Upper lobe of right lung (tissue), 1 donor: ENCODE results near the gene ZRANB3. TPM values are rescaled to one million over a fixed set of nuclear protein-coding genes. Genes with fewer than 3 reads are reported as not detected.

Experiments used
- ATAC-seq: fragments of 200-7000 bp; cut with Tn5 transposase; one replicate; pipeline ENCODE4 v1.9.1; 2020; ENCODE audit warnings: mild to moderate bottlenecking, moderate library complexity
- DNase-seq: peaks from one replicate; pipeline ENCODE4 v3.0.0-alpha.2; 2020
- H3K27ac ChIP-seq: fragments of 200-600 bp; one replicate; pipeline ENCODE4 v1.8.0; 2022
- H3K27me3 ChIP-seq: fragments of 200-600 bp; one replicate; pipeline ENCODE4 v1.8.0; 2022; ENCODE audit warnings: mild to moderate bottlenecking
- H3K36me3 ChIP-seq: fragments of 200-600 bp; one replicate; pipeline ENCODE4 v1.8.0; 2022
- H3K4me1 ChIP-seq: fragments of 200-600 bp; one replicate; pipeline ENCODE4 v1.8.0; 2022
- H3K4me3 ChIP-seq: fragments of 200-600 bp; one replicate; pipeline ENCODE4 v1.8.0; 2022; ENCODE audit warnings: mild to moderate bottlenecking
- H3K9me3 ChIP-seq: fragments of 200-600 bp; one replicate; pipeline ENCODE4 v1.8.0; 2022
- CTCF ChIP-seq: fragments of 200-600 bp; IDR thresholded peaks from one replicate; pipeline ENCODE4 v1.8.0; 2022; ENCODE audit warnings: antibody characterized with exemption
- intact Hi-C: fragments of 100-400 bp; cut with DNase I; formaldehyde crosslinking; loops from one replicate; pipeline ENCODE4 v1.11.0; 2022
- total RNA-seq: library from RNA; stranded (reverse); fragmentation: NEBNext Ultra II Directional; extraction: Animal tissue kit (Norgen Biotek cat#: 25700); gene quantifications from one replicate; pipeline ENCODE4 v1.2.1, GENCODE V29; 2021
- donor health status: DM: no; HTN: yes; CAD: no; lungs with severe emphysema.

The ZRANB3 gene
- total RNA-seq, 1 donor from 2014 or later: 4.1 TPM

- intact Hi-C loops: no loop called here
Measured at GRCh38 chr2:135226961-135227360, 304.1 kb downstream of the ZRANB3 start.

GRCh38 chr2:135225781-135226180, 305.2 kb downstream of the ZRANB3 start:
- Histone ChIP-seq H3K27ac (no peak overlapping the region), H3K27me3 (no peaks in the 10 kb centered on the region), H3K4me3 (no peak overlapping the region), H3K36me3 (no peaks in the 10 kb centered on the region), H3K9me3 (no peaks in the 10 kb centered on the region), H3K4me1 (no peaks in the 10 kb centered on the region)
- intact Hi-C loops: no loop called here
- ATAC-seq: no peak
- DNase-seq: no peak
- TF ChIP-seq CTCF: no peak

More at GRCh38 chr2:135226961-135227360, 304.1 kb downstream of the ZRANB3 start:
- H3K27ac ChIP-seq: no peak overlapping the region
- no peaks in the 10 kb centered on the region for H3K9me3 ChIP-seq
- ATAC-seq (no peak), DNase-seq (no peak)
- no peaks in the 10 kb centered on the region for H3K27me3 ChIP-seq
- no peak overlapping the region for H3K4me3 ChIP-seq
- no peak for TF ChIP-seq CTCF
- no peaks in the 10 kb centered on the region for H3K4me1 ChIP-seq
- no peaks in the 10 kb centered on the region for H3K36me3 ChIP-seq

GRCh38 chr2:135219226-135219625, 311.8 kb downstream of the ZRANB3 start:
- intact Hi-C loops: no loop called here
- DNase-seq (no peak), ATAC-seq (no peak)
- Histone ChIP-seq H3K27ac (no peak overlapping the region), H3K27me3 (no peaks in the 10 kb centered on the region), H3K36me3 (no peaks in the 10 kb centered on the region), H3K9me3 (no peaks in the 10 kb centered on the region), H3K4me3 (no peak overlapping the region), H3K4me1 (no peaks in the 10 kb centered on the region)
- TF ChIP-seq CTCF: no peak

- H3K4me3 ChIP-seq: no peak overlapping the region
- H3K4me1 ChIP-seq: no peaks in the 10 kb centered on the region
- H3K9me3 ChIP-seq: no peaks in the 10 kb centered on the region
- no peaks in the 10 kb centered on the region for H3K27me3 ChIP-seq
- H3K36me3 ChIP-seq: no peaks in the 10 kb centered on the region
- intact Hi-C loops: no loop called here
- no peak overlapping the region for H3K27ac ChIP-seq
- no peak for DNase-seq
- ATAC-seq: no peak
- TF ChIP-seq CTCF: no peak
Measured at GRCh38 chr2:135218426-135218825, 312.6 kb downstream of the ZRANB3 start.

GRCh38 chr2:135212757-135213156, 318.3 kb downstream of the ZRANB3 start:
- Histone ChIP-seq H3K4me1 (no peaks in the 10 kb centered on the region), H3K36me3 (no peaks in the 10 kb centered on the region), H3K9me3 (no peaks in the 10 kb centered on the region), H3K27me3 (no peaks in the 10 kb centered on the region), H3K27ac (no peak overlapping the region), H3K4me3 (no peak overlapping the region)
- ATAC-seq (no peak), DNase-seq (no peak)
- no peak for TF ChIP-seq CTCF
- intact Hi-C loops: no loop called here

- no peaks in the 10 kb centered on the region for H3K36me3 ChIP-seq
- no peaks in the 10 kb centered on the region for H3K9me3 ChIP-seq
- H3K27ac ChIP-seq: no peak overlapping the region
- no peaks in the 10 kb centered on the region for H3K4me1 ChIP-seq
- TF ChIP-seq CTCF: no peak
- DNase-seq: no peak
- H3K4me3 ChIP-seq: no peak overlapping the region
- no peaks in the 10 kb centered on the region for H3K27me3 ChIP-seq
- intact Hi-C loops: no loop called here
- ATAC-seq: no peak
Measured at GRCh38 chr2:135208016-135208415, 323.0 kb downstream of the ZRANB3 start.
